HCT116 (cell line): ENCODE measurements around the gene GLS2.

ENCODE experiments used
- EZH2 ChIP-seq: fragments of 200-600 bp; sonication (generic); IDR thresholded peaks from 2 replicates; pipeline ENCODE4 v1.6.1; 2017; ENCODE audit warnings: antibody characterized with exemption, mixed run types
- EZH2phosphoT487 ChIP-seq: fragments of 200-600 bp; IDR thresholded peaks from 2 replicates; pipeline ENCODE4 v1.6.1; 2018; ENCODE audit warnings: antibody characterized with exemption, borderline replicate concordance
- MAX ChIP-seq: IDR thresholded peaks from 2 replicates; pipeline ENCODE4 v1.6.1; 2012
- POLR2A ChIP-seq: IDR thresholded peaks from 2 replicates; pipeline ENCODE4 v1.7.0; 2011; ENCODE audit warnings: borderline replicate concordance; ENCODE audit not compliant: insufficient read depth, insufficient read length; ENCODE audit errors: extremely low read depth
- RAD21 ChIP-seq: IDR thresholded peaks from 2 replicates; pipeline ENCODE4 v1.6.1; 2012; ENCODE audit warnings: low read depth, mild to moderate bottlenecking
- REST ChIP-seq: IDR thresholded peaks from 2 replicates; pipeline ENCODE4 v1.6.1; 2012; ENCODE audit warnings: low read depth
- SP1 ChIP-seq: IDR thresholded peaks from 2 replicates; pipeline ENCODE4 v1.6.1; 2012; ENCODE audit warnings: low read depth
- SRF ChIP-seq: IDR thresholded peaks from 2 replicates; pipeline ENCODE4 v1.6.1; 2012; ENCODE audit warnings: low read depth
- YY1 ChIP-seq: IDR thresholded peaks from 2 replicates; pipeline ENCODE4 v1.6.1; 2011; ENCODE audit warnings: low read length, low read depth, moderate library complexity, mild to moderate bottlenecking; ENCODE audit not compliant: insufficient replicate concordance; ENCODE audit errors: extremely low read depth
- TF ChIP-seq, protein P1 (sequence below), 3 experiments: fragments of 200-600 bp in 1 of 3; sonication (generic) in 1 of 3; IDR thresholded peaks in 2 of 3; conservative IDR thresholded peaks in 1 of 3; 2 replicates each; pipeline ENCODE4 v1.5.1; 2012 to 2017; ENCODE audit warnings: low read depth in 2 of 3, low read length in 2 of 3, antibody characterized with exemption in 1 of 3, borderline replicate concordance in 1 of 3, control low read depth in 1 of 3, mild to moderate bottlenecking in 1 of 3, mixed read lengths in 1 of 3, mixed run types in 1 of 3, moderate library complexity in 1 of 3; ENCODE audit not compliant: insufficient read depth in 1 of 3

- TF ChIP-seq MAX (no peak), SRF (no peak), POLR2A (no peak), RAD21 (no peak), EZH2phosphoT487 (no peak), SP1 (no peak), YY1 (no peak), REST (no peak), EZH2 (no peak)
- TF ChIP-seq, protein P1, sequence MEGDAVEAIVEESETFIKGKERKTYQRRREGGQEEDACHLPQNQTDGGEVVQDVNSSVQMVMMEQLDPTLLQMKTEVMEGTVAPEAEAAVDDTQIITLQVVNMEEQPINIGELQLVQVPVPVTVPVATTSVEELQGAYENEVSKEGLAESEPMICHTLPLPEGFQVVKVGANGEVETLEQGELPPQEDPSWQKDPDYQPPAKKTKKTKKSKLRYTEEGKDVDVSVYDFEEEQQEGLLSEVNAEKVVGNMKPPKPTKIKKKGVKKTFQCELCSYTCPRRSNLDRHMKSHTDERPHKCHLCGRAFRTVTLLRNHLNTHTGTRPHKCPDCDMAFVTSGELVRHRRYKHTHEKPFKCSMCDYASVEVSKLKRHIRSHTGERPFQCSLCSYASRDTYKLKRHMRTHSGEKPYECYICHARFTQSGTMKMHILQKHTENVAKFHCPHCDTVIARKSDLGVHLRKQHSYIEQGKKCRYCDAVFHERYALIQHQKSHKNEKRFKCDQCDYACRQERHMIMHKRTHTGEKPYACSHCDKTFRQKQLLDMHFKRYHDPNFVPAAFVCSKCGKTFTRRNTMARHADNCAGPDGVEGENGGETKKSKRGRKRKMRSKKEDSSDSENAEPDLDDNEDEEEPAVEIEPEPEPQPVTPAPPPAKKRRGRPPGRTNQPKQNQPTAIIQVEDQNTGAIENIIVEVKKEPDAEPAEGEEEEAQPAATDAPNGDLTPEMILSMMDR (IDR thresholded peaks at IDR 0.05 in 2 of 3, conservative IDR thresholded peaks at IDR 0.05 in 1 of 3; ENCODE audit: borderline replicate concordance in 1 of 3, insufficient read depth in 1 of 3, low read depth in 2 of 3, low read length in 2 of 3), result no peak
Measured at GRCh38 chr12:56451147-56451546, 36.8 kb downstream of the GLS2 start.
